Adrenal gland (tissue), 12 donors: ENCODE measurements around the gene C1QB. TPM values are rescaled to one million over a fixed set of nuclear protein-coding genes. Genes with fewer than 3 reads are reported as not detected.

ENCODE experiments used
- DNase-seq, 7 donors: peaks; one replicate each; pipeline ENCODE4 v3.0.0-alpha.2; 2019 to 2020
- H3K27ac ChIP-seq, 5 donors: fragments of 200-600 bp; sonication (generic) in 4 of 5; 1 replicate in 3 of 5; 2 replicates in 2 of 5; pipeline versions ENCODE4 v1.5.1 to v1.8.0; 2016 to 2020; ENCODE audit warnings: mild to moderate bottlenecking in 1 of 5
- H3K27me3 ChIP-seq: fragments of 200-600 bp; 2 replicates; pipeline ENCODE4 v1.8.0; 2021
- H3K36me3 ChIP-seq, 2 donors: fragments of 200-600 bp; replicated peaks in 1 of 2; 1 replicate in 1 of 2; 2 replicates in 1 of 2; pipeline versions ENCODE4 v1.5.1 to v1.8.0; 2018 to 2022
- H3K4me1 ChIP-seq, 2 donors: fragments of 200-600 bp; replicated peaks in 1 of 2; 1 replicate in 1 of 2; 2 replicates in 1 of 2; pipeline versions ENCODE4 v1.5.1 to v1.8.0; 2018 to 2021
- H3K4me3 ChIP-seq, 4 donors: fragments of 200-600 bp; sonication (generic) in 3 of 4; one replicate each; pipeline ENCODE4 v1.5.1; 2016 to 2018
- H3K9me3 ChIP-seq, 3 donors: fragments of 200-600 bp; sonication (generic) in 1 of 3; replicated peaks in 1 of 3; 1 replicate in 2 of 3; 2 replicates in 1 of 3; pipeline versions ENCODE4 v1.5.1 to v1.8.0; 2016 to 2021
- CTCF ChIP-seq, 6 experiments: fragments of 450-650 bp in 4 of 6; fragments of 200-600 bp in 2 of 6; sonication (generic) in 1 of 6; IDR thresholded peaks; 1 replicate in 5 of 6; 2 replicates in 1 of 6; pipeline versions ENCODE4 v1.5.1 to v1.8.0; 2016 to 2021; ENCODE audit warnings: antibody characterized with exemption in 6 of 6, mild to moderate bottlenecking in 2 of 6, moderate library complexity in 1 of 6
- POLR2A ChIP-seq, 2 donors: fragments of 450-650 bp; IDR thresholded peaks; one replicate each; pipeline ENCODE4 v1.6.1; 2017; ENCODE audit warnings: antibody characterized with exemption in 2 of 2, mild to moderate bottlenecking in 2 of 2, moderate library complexity in 1 of 2
- WGBS, 4 donors: extraction: QIAGEN DNeasy Blood & Tissue Kit in 2 of 4; methylation state at CpG; one replicate each; pipeline versions ENCODE4 v1.1.5 to v1.1.7; 2013 to 2017; 5-methylcytosine and 5-hydroxymethylcytosine counted together
- intact Hi-C, 2 donors: fragments of 100-400 bp; cut with DNase I; formaldehyde crosslinking; loops; one replicate each; pipeline versions ENCODE4 v1.14.1 to v1.15.0; 2022 to 2023
- polyA plus RNA-seq, 3 donors: library from polyadenylated mRNA; stranded (reverse); fragments of 200-250 nt in 2 of 3; fragments of 350-450 nt in 1 of 3; fragmentation: Illumina TruSeq in 1 of 3; extraction: RNeasy Lipid Tissue Mini Kit (QIAGEN cat#74804) in 1 of 3; gene quantifications; one replicate each; pipeline ENCODE4 v1.2.3, GENCODE V29; 2013 to 2014
- total RNA-seq, 9 donors: library from RNA; depleted of rRNA in 4 of 9; stranded (reverse); fragments of >200 nt in 4 of 9; fragments of 120-200 nt in 1 of 9; fragmentation: NEBNext Ultra II Directional in 1 of 9; extraction: Animal tissue kit (Norgen Biotek cat#: 25700) in 1 of 9; gene quantifications; one replicate each; pipeline versions ENCODE4 v1.1.0 to v1.2.4, GENCODE V29; 2013 to 2023
- donor health status: healthy with polysubstance abuse.
- donor health status: Bipolar disorder and iron deficiency.
- donor health status: DM: yes; HTN: yes; CAD: no.
- donor health status: DM: no; HTN: no; CAD: no.
- donor health status: DM: no; HTN: no; CAD: no.
- donor health status: DM: yes; HTN: yes; CAD: no.

C1QB gene
- total and polyA plus RNA-seq, 12 donors: 55.5 to 1,914 (median 529) TPM

DNA sequence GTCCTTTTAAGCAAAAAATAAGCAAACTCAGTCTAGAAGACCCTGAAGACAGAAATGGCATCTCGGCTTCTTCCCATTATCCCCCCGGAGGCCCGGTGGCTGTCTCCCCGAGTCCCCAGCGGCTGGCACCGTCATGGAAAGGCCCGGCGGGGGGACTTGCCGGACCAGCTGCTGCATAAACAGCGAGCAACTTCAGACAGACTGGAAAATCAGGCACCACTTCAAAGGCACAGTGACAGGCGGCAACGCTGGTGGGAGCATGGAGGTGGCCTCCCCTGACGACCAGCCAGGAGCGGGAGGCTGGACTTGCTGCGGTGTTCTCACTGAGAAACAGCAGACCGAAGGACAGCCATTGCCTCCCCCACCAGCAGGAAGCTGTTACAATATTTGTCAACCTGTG lies 35.0 kb upstream of the C1QB start:
- H3K9me3 ChIP-seq: no peaks in the 10 kb centered on the region
- peaks cover 20% of the 10 kb centered on the region for H3K27me3 ChIP-seq
- no peak overlapping the region for H3K4me3 ChIP-seq
- TF ChIP-seq CTCF (IDR thresholded peaks at IDR 0.05) (no peak), POLR2A (IDR thresholded peaks at IDR 0.05) (no peak)
- no peak overlapping the region for H3K27ac ChIP-seq
- WGBS, 4 donors: 37 to 48% (median 42%) methylated on average over 13 to 16 of the region's 16 CpGs
- H3K4me1 ChIP-seq: no peaks in the 10 kb centered on the region
- no peaks in the 10 kb centered on the region for H3K36me3 ChIP-seq
- intact Hi-C loops: no loop called here
- no peak for DNase-seq

DNA sequence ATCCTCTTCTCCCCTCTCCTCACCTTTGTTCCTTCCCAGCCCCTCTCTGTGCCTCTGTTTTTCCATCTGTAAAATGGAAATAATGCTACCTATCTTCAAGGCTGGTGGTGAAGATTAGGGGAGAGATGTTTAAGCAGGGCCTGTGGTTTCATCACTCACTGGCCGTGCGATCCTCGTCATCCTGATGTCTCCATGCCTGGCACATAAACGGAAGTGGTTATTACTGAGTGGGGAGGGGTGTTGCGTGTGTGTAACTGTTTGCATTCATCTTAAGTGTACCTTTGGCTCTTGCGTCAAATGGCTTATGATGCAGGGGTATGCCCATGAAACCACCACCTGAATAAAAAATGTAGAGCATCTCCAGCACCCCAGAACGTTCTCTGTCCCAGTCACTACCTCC lies 33.8 kb upstream of the C1QB start:
- DNase-seq: no peak
- intact Hi-C loops: no loop called here
- no peaks in the 10 kb centered on the region for H3K4me1 ChIP-seq
- 68 to 80% (median 73%) methylated on average over 7 of the region's 7 CpGs for WGBS, 4 donors
- peaks cover 23% of the 10 kb centered on the region for H3K27me3 ChIP-seq
- H3K27ac ChIP-seq: no peak overlapping the region
- H3K4me3 ChIP-seq: no peak overlapping the region
- TF ChIP-seq CTCF (IDR thresholded peaks at IDR 0.05) (no peak), POLR2A (IDR thresholded peaks at IDR 0.05) (no peak)
- H3K36me3 ChIP-seq: no peaks in the 10 kb centered on the region
- no peaks in the 10 kb centered on the region for H3K9me3 ChIP-seq

GRCh38 chr1:22619798-22620197 lies 33.2 kb upstream of the C1QB start:
- H3K4me1 ChIP-seq: no peaks in the 10 kb centered on the region
- TF ChIP-seq POLR2A (IDR thresholded peaks at IDR 0.05): no peak
- no peak for TF ChIP-seq CTCF (IDR thresholded peaks at IDR 0.05)
- 43 to 62% (median 56%) methylated on average over 10 to 12 of the region's 12 CpGs for WGBS, 4 donors
- intact Hi-C loops: no loop called here
- H3K27me3 ChIP-seq: peaks cover 24% of the 10 kb centered on the region
- no peak overlapping the region for H3K27ac ChIP-seq
- H3K36me3 ChIP-seq: no peaks in the 10 kb centered on the region
- no peaks in the 10 kb centered on the region for H3K9me3 ChIP-seq
- H3K4me3 ChIP-seq: no peak overlapping the region
- no peak for DNase-seq

DNA sequence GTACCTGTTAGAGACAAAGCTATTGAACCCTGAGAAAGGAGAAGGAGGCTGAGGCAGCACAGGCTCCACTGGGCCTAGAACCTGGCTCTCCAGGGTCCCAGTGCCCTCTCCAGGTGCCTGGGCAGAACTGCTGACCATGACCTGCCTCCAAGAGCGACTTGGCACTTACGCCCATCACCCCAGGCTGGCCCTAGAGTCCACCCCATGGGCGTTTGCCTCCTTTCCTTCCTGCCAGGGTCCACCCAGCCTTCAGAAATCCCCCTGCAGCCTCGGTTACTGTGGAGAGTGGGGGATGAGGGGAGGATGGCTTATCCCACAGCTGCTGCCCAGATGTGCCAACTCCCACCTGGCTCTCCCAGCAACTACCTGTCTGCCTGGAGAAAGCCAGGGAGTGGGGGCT lies 31.3 kb upstream of the C1QB start:
- intact Hi-C loops: no loop called here
- Histone ChIP-seq H3K4me3 (no peak overlapping the region), H3K4me1 (no peaks in the 10 kb centered on the region), H3K36me3 (no peaks in the 10 kb centered on the region), H3K27me3 (peaks cover 34% of the 10 kb centered on the region), H3K27ac (no peak overlapping the region), H3K9me3 (no peaks in the 10 kb centered on the region)
- TF ChIP-seq POLR2A (IDR thresholded peaks at IDR 0.05): no peak
- TF ChIP-seq CTCF (IDR thresholded peaks at IDR 0.05): no peak
- DNase-seq: no peak
- 47 to 62% (median 51%) methylated on average over 4 of the region's 4 CpGs; no CpG with 5 or more reads in 1 of the 4 donors for WGBS, 4 donors
